ENCODE results near the gene IGSF3. TPM values are rescaled to one million over a fixed set of nuclear protein-coding genes. Genes with fewer than 3 reads are reported as not detected.
A peak's percentile ranks its signal among the peaks of the same experiment; 100 is the strongest.

The IGSF3 gene
- total RNA-seq, 2 donors from 2014 or later = 21.4 to 30.6 TPM

DNA sequence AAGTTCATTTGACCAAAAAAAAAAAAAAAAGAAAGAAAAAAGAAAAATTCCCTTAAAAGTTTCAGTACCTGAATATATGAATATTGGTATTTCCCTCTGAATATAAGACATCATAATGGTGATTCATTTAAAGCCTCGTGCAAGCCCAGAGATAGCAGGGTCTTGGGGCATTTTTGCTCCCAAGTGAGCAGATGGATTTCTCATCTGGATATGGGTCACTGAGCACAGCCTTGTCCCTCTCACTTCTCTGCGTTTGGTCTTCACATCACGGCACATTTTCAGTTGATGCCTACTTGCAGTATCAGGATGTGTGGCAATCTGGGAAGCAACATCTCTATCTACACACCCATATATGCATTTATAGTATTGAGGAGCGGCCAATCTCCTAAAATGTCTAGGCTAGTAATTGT lies 109.4 kb downstream of the IGSF3 start:
- TF ChIP-seq, protein P1, sequence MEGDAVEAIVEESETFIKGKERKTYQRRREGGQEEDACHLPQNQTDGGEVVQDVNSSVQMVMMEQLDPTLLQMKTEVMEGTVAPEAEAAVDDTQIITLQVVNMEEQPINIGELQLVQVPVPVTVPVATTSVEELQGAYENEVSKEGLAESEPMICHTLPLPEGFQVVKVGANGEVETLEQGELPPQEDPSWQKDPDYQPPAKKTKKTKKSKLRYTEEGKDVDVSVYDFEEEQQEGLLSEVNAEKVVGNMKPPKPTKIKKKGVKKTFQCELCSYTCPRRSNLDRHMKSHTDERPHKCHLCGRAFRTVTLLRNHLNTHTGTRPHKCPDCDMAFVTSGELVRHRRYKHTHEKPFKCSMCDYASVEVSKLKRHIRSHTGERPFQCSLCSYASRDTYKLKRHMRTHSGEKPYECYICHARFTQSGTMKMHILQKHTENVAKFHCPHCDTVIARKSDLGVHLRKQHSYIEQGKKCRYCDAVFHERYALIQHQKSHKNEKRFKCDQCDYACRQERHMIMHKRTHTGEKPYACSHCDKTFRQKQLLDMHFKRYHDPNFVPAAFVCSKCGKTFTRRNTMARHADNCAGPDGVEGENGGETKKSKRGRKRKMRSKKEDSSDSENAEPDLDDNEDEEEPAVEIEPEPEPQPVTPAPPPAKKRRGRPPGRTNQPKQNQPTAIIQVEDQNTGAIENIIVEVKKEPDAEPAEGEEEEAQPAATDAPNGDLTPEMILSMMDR (IDR thresholded peaks at IDR 0.05) = no peak
- H3K4me3 ChIP-seq = no peak overlapping the region
- intact Hi-C loops (cut with DNase I) = no loop called here
- no peaks in the 10 kb centered on the region for H3K36me3 ChIP-seq
- no peaks in the 10 kb centered on the region for H3K27me3 ChIP-seq
- no peaks in the 10 kb centered on the region for H3K9me3 ChIP-seq
- H3K27ac ChIP-seq = no peak overlapping the region
- no peak overlapping the region for H3K9ac ChIP-seq (ENCODE audit: low read depth in 2 of 2, low read length in 2 of 2)
- DNase-seq = no peak
- no peaks in the 10 kb centered on the region for H3K4me1 ChIP-seq

DNA sequence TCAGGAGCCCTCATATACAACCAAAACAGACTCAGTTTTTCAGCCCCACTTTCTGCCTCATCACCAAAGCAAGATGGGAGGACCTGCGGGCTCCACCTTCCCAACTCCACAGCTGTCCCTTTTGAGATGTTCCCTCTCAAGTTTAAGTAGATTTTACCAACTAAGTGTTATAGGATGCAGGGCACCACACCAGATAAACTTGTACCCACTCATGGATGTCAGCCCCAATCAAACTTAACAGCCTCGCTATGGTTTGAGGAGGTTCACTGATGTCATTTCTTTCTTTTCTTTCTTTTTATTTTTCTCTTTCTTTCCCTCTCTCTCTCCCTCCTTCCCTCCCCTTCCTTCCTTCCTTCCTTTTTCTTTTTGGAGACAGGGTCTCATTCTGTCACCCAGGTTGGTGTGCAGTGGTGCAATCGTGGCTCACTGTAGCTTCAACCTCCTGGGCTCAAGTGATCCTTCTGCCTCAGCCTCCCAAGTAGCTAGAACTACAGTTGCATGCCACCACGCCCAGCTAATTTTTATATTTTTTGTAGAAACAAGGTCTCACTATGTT lies 110.1 kb downstream of the IGSF3 start:
- no peaks in the 10 kb centered on the region for H3K27me3 ChIP-seq
- H3K9ac ChIP-seq (ENCODE audit: low read depth in 2 of 2, low read length in 2 of 2) = no peak overlapping the region
- H3K27ac ChIP-seq = no peak overlapping the region
- DNase-seq = no peak
- H3K4me3 ChIP-seq = no peak overlapping the region
- no peaks in the 10 kb centered on the region for H3K9me3 ChIP-seq
- TF ChIP-seq, protein P1 (IDR thresholded peaks at IDR 0.05) = no peak
- intact Hi-C loops (cut with DNase I) = no loop called here
- H3K36me3 ChIP-seq = no peaks in the 10 kb centered on the region
- H3K4me1 ChIP-seq = no peaks in the 10 kb centered on the region

DNA sequence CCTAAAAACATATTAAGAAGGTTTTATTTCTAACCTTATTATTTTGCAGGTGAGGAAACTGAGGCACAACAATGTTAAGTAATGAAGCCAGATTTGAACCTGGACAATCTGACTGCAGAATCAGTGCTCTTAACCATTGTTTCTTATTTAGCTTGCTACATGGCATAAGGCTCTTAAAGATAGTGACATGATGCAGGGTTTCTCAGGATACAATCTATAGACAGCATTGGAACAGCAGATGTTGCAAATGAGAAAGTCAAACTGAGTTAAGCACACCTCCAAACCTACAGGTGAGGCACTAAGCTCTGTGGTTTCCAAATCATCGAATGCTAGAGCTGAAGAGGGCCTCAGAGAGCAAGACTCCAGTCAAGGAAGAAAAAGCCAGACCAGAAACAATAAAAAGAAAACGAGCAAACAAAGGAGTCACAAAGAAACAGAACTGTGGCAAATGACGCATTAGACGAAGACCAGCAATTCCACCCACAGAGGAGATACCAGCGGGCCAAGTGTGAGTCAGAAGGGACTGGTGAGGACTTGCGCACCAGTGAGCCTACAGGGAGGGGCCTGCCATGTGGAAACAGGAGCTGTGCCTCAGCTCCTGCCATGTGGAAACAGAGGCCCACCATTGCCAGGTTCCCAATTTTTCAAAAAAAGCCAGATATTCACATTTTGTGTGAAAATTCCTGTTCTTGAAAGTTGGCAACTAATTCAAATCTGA lies 111.1 kb downstream of the IGSF3 start:
- H3K4me1 ChIP-seq = no peaks in the 10 kb centered on the region
- H3K27me3 ChIP-seq = no peaks in the 10 kb centered on the region
- peak overlapping the region; percentile 58 for H3K27ac ChIP-seq
- no peak overlapping the region for H3K4me3 ChIP-seq
- intact Hi-C loops (cut with DNase I) = no loop called here
- H3K36me3 ChIP-seq = no peaks in the 10 kb centered on the region
- DNase-seq = peak; percentile 84
- no peaks in the 10 kb centered on the region for H3K9me3 ChIP-seq
- H3K9ac ChIP-seq (ENCODE audit: low read depth in 2 of 2, low read length in 2 of 2) = peak overlapping the region; percentile 13 to 51
- TF ChIP-seq, protein P1 (IDR thresholded peaks at IDR 0.05) = no peak

DNA sequence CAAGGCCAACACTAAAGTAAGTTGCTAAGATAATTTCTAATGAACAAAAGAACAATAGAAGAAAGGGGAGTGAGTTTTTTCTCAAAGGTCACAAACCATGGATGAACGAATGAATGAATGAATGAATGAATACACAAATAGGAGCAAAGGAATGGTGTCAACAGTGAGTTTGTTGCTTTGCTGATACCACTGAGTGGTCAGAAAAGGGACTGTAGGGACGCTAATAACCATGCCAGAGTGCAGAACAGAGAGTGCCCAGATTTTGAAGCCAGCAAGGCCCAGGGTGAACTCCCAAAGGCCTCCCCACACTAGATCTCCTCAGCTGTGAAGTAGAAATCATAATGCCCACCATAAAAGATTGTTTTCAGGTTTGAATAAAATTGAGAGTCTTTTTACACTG lies 112.6 kb downstream of the IGSF3 start:
- TF ChIP-seq, protein P1 (IDR thresholded peaks at IDR 0.05) = no peak
- H3K4me1 ChIP-seq = no peaks in the 10 kb centered on the region
- H3K36me3 ChIP-seq = no peaks in the 10 kb centered on the region
- H3K27ac ChIP-seq = no peak overlapping the region
- intact Hi-C loops (cut with DNase I) = no loop called here
- H3K9me3 ChIP-seq = no peaks in the 10 kb centered on the region
- no peak overlapping the region for H3K9ac ChIP-seq (ENCODE audit: low read depth in 2 of 2, low read length in 2 of 2)
- no peaks in the 10 kb centered on the region for H3K27me3 ChIP-seq
- H3K4me3 ChIP-seq = no peak overlapping the region
- DNase-seq = no peak

DNA sequence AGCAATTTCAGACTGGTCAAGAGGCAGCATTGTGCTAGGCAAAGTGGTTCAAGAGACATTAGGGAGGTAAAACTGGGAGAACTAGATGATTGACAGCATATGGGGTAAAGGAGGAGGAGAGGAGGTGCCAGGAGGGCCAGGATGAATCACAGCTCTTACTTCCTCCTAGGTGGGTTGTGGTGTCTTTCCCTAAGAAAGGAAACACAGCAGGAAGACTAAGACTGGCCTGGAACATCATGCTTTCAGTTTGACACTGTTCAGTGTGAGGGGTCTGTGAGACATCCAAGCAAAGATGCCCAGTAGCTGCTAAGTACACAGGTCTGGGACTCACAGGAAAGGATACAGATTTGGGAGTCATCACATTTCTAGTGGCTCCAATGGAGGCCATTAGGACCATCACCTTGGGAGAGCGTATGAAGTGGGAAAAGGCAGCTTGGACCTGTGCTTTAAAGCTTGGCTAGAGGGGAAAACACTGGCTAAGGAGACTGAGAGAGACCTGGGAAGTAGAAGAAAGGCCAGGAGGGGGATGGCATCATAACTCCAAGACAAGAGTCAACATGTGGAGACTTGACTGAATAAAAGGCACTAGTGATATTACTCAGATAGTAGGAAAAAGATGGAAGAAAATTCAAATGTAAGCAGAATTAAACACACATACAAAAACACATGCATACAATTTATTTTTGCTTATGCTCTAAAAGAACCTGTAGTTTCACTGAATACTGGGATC lies 114.0 kb downstream of the IGSF3 start:
- H3K36me3 ChIP-seq = no peaks in the 10 kb centered on the region
- H3K9me3 ChIP-seq = no peaks in the 10 kb centered on the region
- H3K9ac ChIP-seq (ENCODE audit: low read depth in 2 of 2, low read length in 2 of 2) = no peak overlapping the region
- H3K27ac ChIP-seq = no peak overlapping the region
- intact Hi-C loops (cut with DNase I) = no loop called here
- no peaks in the 10 kb centered on the region for H3K4me1 ChIP-seq
- TF ChIP-seq, protein P1 (IDR thresholded peaks at IDR 0.05) = no peak
- no peaks in the 10 kb centered on the region for H3K27me3 ChIP-seq
- no peak for DNase-seq
- no peak overlapping the region for H3K4me3 ChIP-seq
